Esophagus muscularis mucosa (tissue), 4 donors: ENCODE data around the gene MORC2. TPM values are rescaled to one million over a fixed set of nuclear protein-coding genes. Genes with fewer than 3 reads are reported as not detected.

ENCODE experiments used
- DNase-seq: peaks from one replicate; pipeline ENCODE4 v3.0.0-alpha.2; 2017; ENCODE audit errors: extremely low spot score
- H3K27ac ChIP-seq, 4 donors: fragments of 200-600 bp; sonication (generic); replicated peaks in 1 of 4; 1 replicate in 3 of 4; 2 replicates in 1 of 4; pipeline ENCODE4 v1.5.1; 2016 to 2019; ENCODE audit warnings: mild to moderate bottlenecking in 1 of 4
- H3K27me3 ChIP-seq, 4 donors: fragments of 200-600 bp; sonication (generic); one replicate each; pipeline versions ENCODE4 v1.5.1 to v1.6.0; 2016 to 2019
- H3K36me3 ChIP-seq, 4 donors: fragments of 200-600 bp; sonication (generic); one replicate each; pipeline ENCODE4 v1.5.1; 2016 to 2019
- H3K4me1 ChIP-seq, 4 donors: fragments of 200-600 bp; sonication (generic); one replicate each; pipeline ENCODE4 v1.5.1; 2016 to 2019
- H3K4me3 ChIP-seq, 4 donors: fragments of 200-600 bp; sonication (generic); 1 replicate in 2 of 4; 2 replicates in 2 of 4; pipeline ENCODE4 v1.5.1; 2016 to 2019; ENCODE audit warnings: mild to moderate bottlenecking in 4 of 4, moderate library complexity in 1 of 4
- H3K9me3 ChIP-seq, 4 donors: fragments of 200-600 bp; sonication (generic); 1 replicate in 3 of 4; 2 replicates in 1 of 4; pipeline ENCODE4 v1.5.1; 2016 to 2019
- EP300 ChIP-seq: sonication (generic); formaldehyde crosslinking; IDR thresholded peaks from one replicate; pipeline ENCODE4 v1.6.1; 2017; ENCODE audit warnings: antibody characterized with exemption
- POLR2A ChIP-seq: fragments of 450-650 bp; IDR thresholded peaks from one replicate; pipeline ENCODE4 v1.6.1; 2017; ENCODE audit warnings: antibody characterized with exemption, moderate library complexity, mild to moderate bottlenecking, low read depth
- POLR2AphosphoS5 ChIP-seq, 2 donors: sonication (generic); formaldehyde crosslinking; IDR thresholded peaks; one replicate each; pipeline ENCODE4 v1.6.1; 2017; ENCODE audit warnings: antibody characterized with exemption in 2 of 2
- WGBS: methylation state at CpG from one replicate; pipeline ENCODE4 v1.1.5; 2018; 5-methylcytosine and 5-hydroxymethylcytosine counted together
- intact Hi-C: fragments of 100-400 bp; cut with DNase I; formaldehyde crosslinking; loops from one replicate; pipeline ENCODE4 v1.15.1; 2023
- total RNA-seq, 4 donors: library from RNA; depleted of rRNA; stranded (reverse); fragments of >200 nt; gene quantifications; one replicate each; pipeline versions ENCODE4 v1.1.0 to v1.2.1, GENCODE V29; 2016
- TF ChIP-seq, protein P1 (sequence below), 3 experiments: fragments of 200-600 bp in 2 of 3; fragments of 450-650 bp in 1 of 3; sonication (generic) in 2 of 3; IDR thresholded peaks; one replicate each; pipeline ENCODE4 v1.5.1; 2017 to 2019; ENCODE audit warnings: antibody characterized with exemption in 3 of 3, mild to moderate bottlenecking in 2 of 3, moderate library complexity in 1 of 3

MORC2 gene
- total RNA-seq, 4 donors from 2014 or later: 19.5 to 28.8 (median 23.8) TPM

- no peak overlapping the region for H3K27ac ChIP-seq
- no peak overlapping the region for H3K4me3 ChIP-seq
- no peak for DNase-seq
- no peak for TF ChIP-seq POLR2AphosphoS5 (IDR thresholded peaks at IDR 0.05)
- no peak for TF ChIP-seq POLR2A
- TF ChIP-seq, protein P1, sequence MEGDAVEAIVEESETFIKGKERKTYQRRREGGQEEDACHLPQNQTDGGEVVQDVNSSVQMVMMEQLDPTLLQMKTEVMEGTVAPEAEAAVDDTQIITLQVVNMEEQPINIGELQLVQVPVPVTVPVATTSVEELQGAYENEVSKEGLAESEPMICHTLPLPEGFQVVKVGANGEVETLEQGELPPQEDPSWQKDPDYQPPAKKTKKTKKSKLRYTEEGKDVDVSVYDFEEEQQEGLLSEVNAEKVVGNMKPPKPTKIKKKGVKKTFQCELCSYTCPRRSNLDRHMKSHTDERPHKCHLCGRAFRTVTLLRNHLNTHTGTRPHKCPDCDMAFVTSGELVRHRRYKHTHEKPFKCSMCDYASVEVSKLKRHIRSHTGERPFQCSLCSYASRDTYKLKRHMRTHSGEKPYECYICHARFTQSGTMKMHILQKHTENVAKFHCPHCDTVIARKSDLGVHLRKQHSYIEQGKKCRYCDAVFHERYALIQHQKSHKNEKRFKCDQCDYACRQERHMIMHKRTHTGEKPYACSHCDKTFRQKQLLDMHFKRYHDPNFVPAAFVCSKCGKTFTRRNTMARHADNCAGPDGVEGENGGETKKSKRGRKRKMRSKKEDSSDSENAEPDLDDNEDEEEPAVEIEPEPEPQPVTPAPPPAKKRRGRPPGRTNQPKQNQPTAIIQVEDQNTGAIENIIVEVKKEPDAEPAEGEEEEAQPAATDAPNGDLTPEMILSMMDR (IDR thresholded peaks at IDR 0.05): no peak
- TF ChIP-seq EP300: no peak
- WGBS: 87% methylated on average over 3 of the region's 14 CpGs
- H3K9me3 ChIP-seq: no peaks in the 10 kb centered on the region
- intact Hi-C loops: no loop called here
- peaks cover 0 to 15% (median 0%) of the 10 kb centered on the region in 4 donors for H3K4me1 ChIP-seq
- no peaks in the 10 kb centered on the region for H3K36me3 ChIP-seq
- H3K27me3 ChIP-seq: no peaks in the 10 kb centered on the region
Observed at GRCh38 chr22:30881361-30882183, 87.0 kb downstream of the MORC2 start.

- Histone ChIP-seq H3K36me3 (no peaks in the 10 kb centered on the region), H3K9me3 (no peaks in the 10 kb centered on the region), H3K4me1 (peaks cover 0 to 15% (median 0%) of the 10 kb centered on the region in 4 donors), H3K27ac (no peak overlapping the region), H3K4me3 (no peak overlapping the region), H3K27me3 (no peaks in the 10 kb centered on the region)
- TF ChIP-seq POLR2AphosphoS5 (IDR thresholded peaks at IDR 0.05) (no peak), EP300 (no peak)
- TF ChIP-seq, protein P1 (IDR thresholded peaks at IDR 0.05): no peak
- no peak for DNase-seq
- intact Hi-C loops: no loop called here
- 100% methylated on average over 1 of the region's 5 CpGs for WGBS
Observed at GRCh38 chr22:30880847-30881246, 87.7 kb downstream of the MORC2 start.

DNA sequence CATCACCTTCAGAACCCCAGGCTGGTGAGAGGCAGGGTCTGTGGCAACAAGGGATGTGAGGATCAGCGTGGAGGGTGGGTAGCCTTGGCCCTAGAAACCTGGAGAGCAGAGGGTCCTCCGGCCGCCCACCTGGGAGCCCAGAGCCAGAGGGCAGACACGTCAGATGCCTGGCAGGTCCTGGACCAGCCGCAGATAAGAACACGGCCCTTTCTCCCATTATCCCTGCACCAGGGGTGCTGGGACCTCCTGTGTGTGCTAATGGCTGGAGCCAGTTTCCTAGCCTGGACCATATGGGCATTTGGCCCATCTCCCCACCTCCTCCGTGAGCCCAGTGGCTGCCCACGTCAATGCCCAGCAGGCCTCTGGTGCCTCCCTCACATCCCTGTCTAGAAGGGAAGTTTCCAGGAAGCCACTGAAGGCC is 88.4 kb downstream of the MORC2 start:
- H3K27ac ChIP-seq: no peak overlapping the region
- WGBS: 100% methylated on average over 3 of the region's 8 CpGs
- H3K36me3 ChIP-seq: no peaks in the 10 kb centered on the region
- no peaks in the 10 kb centered on the region for H3K27me3 ChIP-seq
- no peaks in the 10 kb centered on the region for H3K9me3 ChIP-seq
- DNase-seq: no peak
- TF ChIP-seq POLR2AphosphoS5 (IDR thresholded peaks at IDR 0.05) (no peak), POLR2A (no peak), EP300 (no peak)
- TF ChIP-seq, protein P1 (IDR thresholded peaks at IDR 0.05): no peak
- intact Hi-C loops: no loop called here
- no peak overlapping the region for H3K4me3 ChIP-seq
- H3K4me1 ChIP-seq: peaks cover 0 to 15% (median 0%) of the 10 kb centered on the region in 4 donors

- Histone ChIP-seq H3K36me3 (no peaks in the 10 kb centered on the region), H3K27me3 (no peaks in the 10 kb centered on the region), H3K4me3 (no peak overlapping the region), H3K27ac (no peak overlapping the region), H3K9me3 (no peaks in the 10 kb centered on the region), H3K4me1 (peaks cover 0 to 15% (median 0%) of the 10 kb centered on the region in 4 donors)
- intact Hi-C loops: no loop called here
- 72% methylated on average over 5 of the region's 8 CpGs for WGBS
- TF ChIP-seq POLR2AphosphoS5 (IDR thresholded peaks at IDR 0.05): no peak
- DNase-seq: no peak
Observed at GRCh38 chr22:30879415-30879797, 89.2 kb downstream of the MORC2 start.

GRCh38 chr22:30878516-30879414 is 89.8 kb downstream of the MORC2 start:
- 78% methylated on average over 16 of the region's 16 CpGs for WGBS
- peaks cover 0 to 15% (median 0%) of the 10 kb centered on the region in 4 donors for H3K4me1 ChIP-seq
- DNase-seq: no peak

More at GRCh38 chr22:30878516-30879414, 89.8 kb downstream of the MORC2 start:
- no peak overlapping the region for H3K27ac ChIP-seq
- H3K27me3 ChIP-seq: no peaks in the 10 kb centered on the region
- no peak overlapping the region for H3K4me3 ChIP-seq
- no peaks in the 10 kb centered on the region for H3K36me3 ChIP-seq
- no peaks in the 10 kb centered on the region for H3K9me3 ChIP-seq
- intact Hi-C loops: no loop called here
- TF ChIP-seq, protein P1 (IDR thresholded peaks at IDR 0.05): no peak
- no peak for TF ChIP-seq EP300
- no peak for TF ChIP-seq POLR2A
- no peak for TF ChIP-seq POLR2AphosphoS5 (IDR thresholded peaks at IDR 0.05)
